ENCODE results near the gene KRT33B.

DNA sequence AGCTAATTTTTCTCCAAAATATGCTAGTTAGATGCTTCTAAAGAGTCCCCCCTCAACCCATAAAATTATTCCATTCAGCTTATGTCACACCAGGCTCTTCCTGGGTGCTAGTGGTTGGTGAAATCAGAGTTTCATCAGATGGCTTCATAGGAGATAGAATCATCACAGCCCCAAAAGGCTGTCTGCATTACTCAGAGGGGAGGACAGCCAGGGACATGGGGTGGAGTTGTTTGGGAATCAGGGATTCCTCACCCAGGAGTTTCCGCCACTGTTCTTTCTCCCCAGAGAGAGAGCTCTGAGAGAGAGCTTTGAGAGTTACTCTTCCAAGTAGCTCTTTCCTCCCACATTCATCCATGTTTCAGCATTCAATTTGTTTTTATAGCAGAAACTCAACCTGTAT is 12.8 kb upstream of the KRT33B start:
- TF ChIP-seq POLR2AphosphoS5 (IDR thresholded peaks at IDR 0.05) (no peak), POLR2A (IDR thresholded peaks at IDR 0.05) (no peak), EP300 (IDR thresholded peaks at IDR 0.05) (no peak)
- TF ChIP-seq, protein P1, sequence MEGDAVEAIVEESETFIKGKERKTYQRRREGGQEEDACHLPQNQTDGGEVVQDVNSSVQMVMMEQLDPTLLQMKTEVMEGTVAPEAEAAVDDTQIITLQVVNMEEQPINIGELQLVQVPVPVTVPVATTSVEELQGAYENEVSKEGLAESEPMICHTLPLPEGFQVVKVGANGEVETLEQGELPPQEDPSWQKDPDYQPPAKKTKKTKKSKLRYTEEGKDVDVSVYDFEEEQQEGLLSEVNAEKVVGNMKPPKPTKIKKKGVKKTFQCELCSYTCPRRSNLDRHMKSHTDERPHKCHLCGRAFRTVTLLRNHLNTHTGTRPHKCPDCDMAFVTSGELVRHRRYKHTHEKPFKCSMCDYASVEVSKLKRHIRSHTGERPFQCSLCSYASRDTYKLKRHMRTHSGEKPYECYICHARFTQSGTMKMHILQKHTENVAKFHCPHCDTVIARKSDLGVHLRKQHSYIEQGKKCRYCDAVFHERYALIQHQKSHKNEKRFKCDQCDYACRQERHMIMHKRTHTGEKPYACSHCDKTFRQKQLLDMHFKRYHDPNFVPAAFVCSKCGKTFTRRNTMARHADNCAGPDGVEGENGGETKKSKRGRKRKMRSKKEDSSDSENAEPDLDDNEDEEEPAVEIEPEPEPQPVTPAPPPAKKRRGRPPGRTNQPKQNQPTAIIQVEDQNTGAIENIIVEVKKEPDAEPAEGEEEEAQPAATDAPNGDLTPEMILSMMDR (IDR thresholded peaks at IDR 0.05) = no peak
